ENCODE measurements around the gene BIRC3.

- TF ChIP-seq CTCF (optimal IDR thresholded peaks at IDR 0.05 in 1 of 3, IDR thresholded peaks at IDR 0.05 in 1 of 3, conservative IDR thresholded peaks at IDR 0.05 in 1 of 3; ENCODE audit: extremely low read depth in 1 of 3, insufficient read depth in 2 of 3, low read length in 3 of 3), result no peak
- no peak for TF ChIP-seq EZH2 (IDR thresholded peaks at IDR 0.05; ENCODE audit: low read length)
Measured at GRCh38 chr11:102345904-102346303, 28.6 kb downstream of the BIRC3 start.

All from keratinocyte (primary cell).